ENCODE data around the gene RBP3.

Gene RBP3

DNA sequence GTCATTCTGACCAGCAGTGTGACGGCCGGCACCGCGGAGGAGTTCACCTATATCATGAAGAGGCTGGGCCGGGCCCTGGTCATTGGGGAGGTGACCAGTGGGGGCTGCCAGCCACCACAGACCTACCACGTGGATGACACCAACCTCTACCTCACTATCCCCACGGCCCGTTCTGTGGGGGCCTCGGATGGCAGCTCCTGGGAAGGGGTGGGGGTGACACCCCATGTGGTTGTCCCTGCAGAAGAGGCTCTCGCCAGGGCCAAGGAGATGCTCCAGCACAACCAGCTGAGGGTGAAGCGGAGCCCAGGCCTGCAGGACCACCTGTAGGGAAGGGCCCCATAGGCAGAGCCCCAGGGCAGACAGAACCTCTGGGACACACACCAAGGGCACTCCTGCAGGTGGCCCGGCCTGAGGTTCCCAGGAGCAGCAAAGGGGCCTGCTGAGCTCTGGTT is 9.0 kb downstream of the RBP3 start:
- FAIRE-seq: no peak

DNA sequence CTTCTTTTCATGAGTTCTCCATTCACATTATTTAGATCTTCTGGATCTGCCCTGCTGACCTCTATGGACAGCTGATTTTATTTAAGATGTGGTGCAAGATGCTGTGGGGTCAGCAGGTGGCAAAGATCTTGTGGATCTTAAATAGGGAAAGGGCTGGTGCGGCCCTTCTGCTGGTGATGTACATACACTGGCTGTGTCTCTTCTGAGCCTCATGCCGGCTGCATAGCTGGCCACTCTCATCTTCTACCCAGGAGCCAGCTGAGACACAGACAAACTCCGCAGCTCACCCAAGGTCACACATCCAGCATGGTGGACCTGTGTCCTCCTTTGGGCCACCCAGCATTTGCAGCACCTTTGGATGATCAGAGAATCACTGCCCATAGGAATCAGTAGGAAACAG is 9.7 kb downstream of the RBP3 start:
- TF ChIP-seq, protein P1, sequence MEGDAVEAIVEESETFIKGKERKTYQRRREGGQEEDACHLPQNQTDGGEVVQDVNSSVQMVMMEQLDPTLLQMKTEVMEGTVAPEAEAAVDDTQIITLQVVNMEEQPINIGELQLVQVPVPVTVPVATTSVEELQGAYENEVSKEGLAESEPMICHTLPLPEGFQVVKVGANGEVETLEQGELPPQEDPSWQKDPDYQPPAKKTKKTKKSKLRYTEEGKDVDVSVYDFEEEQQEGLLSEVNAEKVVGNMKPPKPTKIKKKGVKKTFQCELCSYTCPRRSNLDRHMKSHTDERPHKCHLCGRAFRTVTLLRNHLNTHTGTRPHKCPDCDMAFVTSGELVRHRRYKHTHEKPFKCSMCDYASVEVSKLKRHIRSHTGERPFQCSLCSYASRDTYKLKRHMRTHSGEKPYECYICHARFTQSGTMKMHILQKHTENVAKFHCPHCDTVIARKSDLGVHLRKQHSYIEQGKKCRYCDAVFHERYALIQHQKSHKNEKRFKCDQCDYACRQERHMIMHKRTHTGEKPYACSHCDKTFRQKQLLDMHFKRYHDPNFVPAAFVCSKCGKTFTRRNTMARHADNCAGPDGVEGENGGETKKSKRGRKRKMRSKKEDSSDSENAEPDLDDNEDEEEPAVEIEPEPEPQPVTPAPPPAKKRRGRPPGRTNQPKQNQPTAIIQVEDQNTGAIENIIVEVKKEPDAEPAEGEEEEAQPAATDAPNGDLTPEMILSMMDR (IDR thresholded peaks at IDR 0.05; ENCODE audit: insufficient read depth, missing control alignments): no peak
- no peak for DNase-seq (ENCODE audit: insufficient read length, low spot score)
- FAIRE-seq: no peak

More for the DNA sequence above, 9.0 kb downstream of the RBP3 start:
- DNase-seq (ENCODE audit: insufficient read length, low spot score): no peak
- TF ChIP-seq, protein P1 (IDR thresholded peaks at IDR 0.05; ENCODE audit: insufficient read depth, missing control alignments): no peak

DNA sequence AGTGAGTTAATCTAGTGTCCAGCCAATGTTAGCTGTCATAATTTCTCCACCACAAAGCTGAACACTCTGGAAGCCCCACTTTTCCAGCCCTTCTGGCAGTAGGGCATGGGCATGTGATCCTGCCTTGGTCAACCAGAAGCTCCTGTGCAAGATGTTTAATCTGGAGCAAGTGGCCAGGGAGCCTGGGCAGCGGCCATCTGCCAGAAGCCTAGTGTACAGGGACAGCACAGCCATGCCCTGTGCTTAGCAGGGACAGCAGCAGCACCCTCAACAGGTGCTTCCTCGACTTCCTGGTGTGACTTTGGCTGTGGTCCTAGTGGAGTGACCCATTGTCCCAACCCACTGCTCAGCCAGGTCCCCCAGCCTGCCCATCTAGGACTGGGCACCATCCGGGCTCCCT is 10.3 kb downstream of the RBP3 start:
- FAIRE-seq: no peak

DNA sequence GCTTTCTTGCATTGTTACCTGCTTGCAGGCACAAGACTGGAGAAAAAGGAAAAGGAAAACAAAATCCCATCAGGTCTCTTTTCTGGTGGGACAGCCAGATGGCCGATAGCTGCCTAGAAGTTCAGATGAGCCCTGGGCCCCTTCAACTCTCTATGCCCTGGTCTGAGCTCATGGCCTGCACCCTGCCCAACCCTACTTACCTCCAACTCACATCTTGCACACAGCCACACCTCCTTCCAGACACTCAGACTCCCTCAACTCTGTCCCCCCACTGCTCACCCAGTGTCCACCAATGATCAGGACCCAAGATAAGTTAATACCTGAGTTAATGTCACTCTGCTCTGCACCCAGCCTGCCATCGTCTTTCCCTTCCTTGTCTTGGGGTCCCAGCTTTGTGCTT is 10.9 kb downstream of the RBP3 start:
- DNase-seq (ENCODE audit: insufficient read length, low spot score): no peak
- TF ChIP-seq, protein P1 (IDR thresholded peaks at IDR 0.05; ENCODE audit: insufficient read depth, missing control alignments): no peak
- no peak for FAIRE-seq

More for the DNA sequence above, 10.3 kb downstream of the RBP3 start:
- TF ChIP-seq, protein P1 (IDR thresholded peaks at IDR 0.05; ENCODE audit: insufficient read depth, missing control alignments): no peak
- DNase-seq (ENCODE audit: insufficient read length, low spot score): no peak

DNA sequence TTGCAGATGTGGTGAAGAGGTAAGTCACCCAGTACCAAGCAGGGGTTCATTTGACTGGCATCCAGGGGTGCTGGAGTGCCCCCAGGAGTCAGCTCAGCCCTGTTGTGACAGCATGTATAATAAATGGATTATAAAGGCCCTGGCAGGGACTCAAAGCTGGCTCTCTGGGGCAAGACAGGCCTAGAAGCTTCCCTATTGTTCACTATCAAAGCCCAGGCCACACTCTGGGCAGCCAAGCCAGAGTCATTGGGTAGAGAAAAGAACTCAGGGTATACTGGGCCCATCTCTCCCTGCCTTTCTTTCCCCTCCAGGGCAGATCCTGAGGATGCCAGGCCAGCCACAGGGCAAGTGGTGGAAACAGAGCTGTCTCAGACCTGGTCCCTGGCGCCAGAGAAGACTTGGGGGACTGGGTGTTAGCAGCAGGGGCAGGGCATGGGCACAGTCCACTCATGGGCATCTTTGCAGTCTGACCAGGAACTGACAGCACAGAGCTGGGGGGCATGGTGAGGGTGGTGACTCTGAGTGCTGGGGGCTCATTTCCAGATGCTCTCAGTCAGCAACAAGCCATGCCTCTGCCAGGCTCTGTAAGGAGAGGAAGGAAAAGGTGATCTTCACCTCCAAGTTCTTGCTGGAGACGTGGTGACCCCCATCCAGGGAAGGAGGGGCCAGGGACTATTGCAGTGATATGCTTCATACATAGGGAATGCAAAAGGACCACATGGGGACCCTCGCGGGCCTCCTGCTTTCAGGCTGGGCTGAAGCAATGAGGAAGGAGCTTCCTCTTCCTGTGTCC is 11.7 kb downstream of the RBP3 start:
- TF ChIP-seq, protein P1 (IDR thresholded peaks at IDR 0.05; ENCODE audit: insufficient read depth, missing control alignments): no peak
- no peak for FAIRE-seq
- no peak for DNase-seq (ENCODE audit: insufficient read length, low spot score)

DNA sequence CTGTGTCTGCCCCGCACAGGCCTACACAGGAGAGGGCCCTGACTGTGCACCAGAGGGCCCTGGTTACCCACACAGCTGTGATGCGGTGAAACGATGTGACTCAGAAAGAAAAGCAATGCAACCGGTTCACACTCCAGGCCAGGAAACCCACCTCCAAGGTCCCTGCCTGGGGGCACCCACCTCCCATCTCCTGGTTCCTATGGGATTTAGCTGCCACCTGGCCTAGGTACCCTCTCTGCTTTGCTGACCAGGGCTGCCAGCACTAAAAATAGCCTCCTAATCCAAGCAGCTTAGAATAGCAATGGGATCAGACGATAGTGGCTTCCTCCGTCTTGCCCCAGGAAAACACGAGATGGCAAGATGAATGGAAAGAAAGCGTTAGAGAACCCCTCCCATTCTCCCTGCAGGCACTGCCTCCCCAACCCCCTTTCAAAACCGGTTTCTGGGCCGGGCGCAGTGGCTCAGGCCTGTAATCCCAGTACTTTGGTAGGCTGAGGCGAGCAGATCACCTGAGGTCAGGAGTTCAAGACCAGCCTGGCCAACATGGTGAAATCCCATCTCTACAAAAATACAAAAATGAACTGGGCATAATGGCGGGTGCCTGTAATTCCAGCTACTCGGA is 12.4 kb downstream of the RBP3 start:
- DNase-seq (ENCODE audit: insufficient read length, low spot score): peak; percentile 71
- no peak for FAIRE-seq
- TF ChIP-seq, protein P1 (IDR thresholded peaks at IDR 0.05; ENCODE audit: insufficient read depth, missing control alignments): no peak

DNA sequence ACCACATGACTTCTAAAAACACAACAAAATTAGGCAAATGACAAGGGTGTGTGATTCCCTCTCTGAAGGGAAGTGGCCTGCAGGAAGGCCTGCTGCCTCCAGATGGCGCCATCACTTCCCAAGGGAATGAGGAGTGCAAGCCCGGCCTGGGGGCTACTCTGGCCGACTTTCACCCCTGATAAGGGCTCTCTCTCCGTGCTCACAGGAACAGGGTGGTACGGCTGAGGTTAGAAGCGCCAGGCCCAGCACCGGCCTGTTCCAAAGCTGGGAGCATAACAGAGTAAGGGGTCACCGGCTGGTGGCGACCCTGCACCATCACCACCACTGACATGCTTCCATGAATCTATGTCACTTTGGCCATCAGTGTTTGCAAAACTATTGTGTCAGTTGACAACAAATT is 13.1 kb downstream of the RBP3 start:
- no peak for FAIRE-seq
- TF ChIP-seq, protein P1 (IDR thresholded peaks at IDR 0.05; ENCODE audit: insufficient read depth, missing control alignments): peak; percentile 59
- DNase-seq (ENCODE audit: insufficient read length, low spot score): no peak
